Fibroblast of skin of back (primary cell): ENCODE data around the gene COQ8B.
"Not testable (repeated sequence)": the region's sequence is repeated elsewhere in the genome, so short reads cannot be mapped to it uniquely, and the experiment has no call there.

Source experiments
- DNase-seq: peaks from one replicate; pipeline ENCODE4 v3.0.0-alpha.2; 2013

COQ8B gene

GRCh38 chr19:40741527-40742390, 25.1 kb upstream of the COQ8B start:
- no peak for DNase-seq

GRCh38 chr19:40740747-40741146, 24.1 kb upstream of the COQ8B start:
- no peak for DNase-seq

- no peak for DNase-seq
Measured at GRCh38 chr19:40739871-40740703, 23.4 kb upstream of the COQ8B start.

GRCh38 chr19:40739030-40739839, 22.5 kb upstream of the COQ8B start:
- no peak for DNase-seq

GRCh38 chr19:40737102-40737644, 20.5 kb upstream of the COQ8B start:
- no peak for DNase-seq

GRCh38 chr19:40736661-40737060, 20.0 kb upstream of the COQ8B start:
- no peak for DNase-seq

- DNase-seq = no peak
Measured at GRCh38 chr19:40735013-40735771, 18.5 kb upstream of the COQ8B start.

- DNase-seq = no peak
Measured at GRCh38 chr19:40733149-40733548, 16.5 kb upstream of the COQ8B start.

GRCh38 chr19:40732304-40732703, 15.6 kb upstream of the COQ8B start:
- DNase-seq = not testable (repeated sequence)

- DNase-seq = not testable (repeated sequence)
Measured at GRCh38 chr19:40730065-40730464, 13.4 kb upstream of the COQ8B start.

- DNase-seq = no peak
Measured at GRCh38 chr19:40726279-40726678, 9.6 kb upstream of the COQ8B start.

GRCh38 chr19:40724855-40725254, 8.2 kb upstream of the COQ8B start:
- no peak for DNase-seq

GRCh38 chr19:40724315-40724714, 7.6 kb upstream of the COQ8B start:
- DNase-seq = no peak

- no peak for DNase-seq
Measured at GRCh38 chr19:40723661-40724254, 7.1 kb upstream of the COQ8B start.

- no peak for DNase-seq
Measured at GRCh38 chr19:40721936-40722661, 5.4 kb upstream of the COQ8B start.

- DNase-seq = no peak
Measured at GRCh38 chr19:40721140-40721486, 4.4 kb upstream of the COQ8B start.

- DNase-seq = no peak
Measured at GRCh38 chr19:40719414-40719894, 2.8 kb upstream of the COQ8B start.

- peak; percentile 17 for DNase-seq
Measured at GRCh38 chr19:40718774-40719391, 2.2 kb upstream of the COQ8B start.

- no peak for DNase-seq
Measured at GRCh38 chr19:40717880-40718773, 1.4 kb upstream of the COQ8B start.
